ENCODE results near the gene SMCHD1. TPM values are rescaled to one million over a fixed set of nuclear protein-coding genes. Genes with fewer than 3 reads are reported as not detected.
"Not testable (repeated sequence)": the region's sequence is repeated elsewhere in the genome, so short reads cannot be mapped to it uniquely, and the experiment has no call there.

Gene SMCHD1
- total RNA-seq, 8 experiments from 2014 or later, result 44.4 to 238 (median 61.6) TPM

DNA sequence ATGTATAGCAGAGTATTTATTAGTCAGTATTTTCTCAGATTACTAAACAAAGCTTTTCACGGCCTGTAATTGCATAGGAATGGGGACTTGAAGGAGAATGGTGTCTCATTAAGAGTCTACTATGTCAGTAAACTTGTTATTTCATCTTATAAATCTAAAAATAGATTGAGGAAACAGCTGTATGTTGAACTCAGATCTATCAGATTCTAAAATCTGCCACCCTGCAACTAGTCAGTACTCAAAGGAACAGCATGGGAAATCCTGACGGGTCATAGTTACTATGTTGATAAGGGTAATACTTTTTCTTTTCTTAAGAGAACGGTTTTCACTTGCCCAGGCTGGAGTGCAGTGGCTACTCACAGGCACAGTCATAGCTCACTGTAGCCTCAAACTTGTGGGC is 121.1 kb downstream of the SMCHD1 start:
- H3K4me1 ChIP-seq (replicated peaks in 1 of 2), result no peaks in the 10 kb centered on the region
- WGBS, 10 experiments, result 50 to 100% (median 95%) methylated on average over 1 to 3 of the region's 3 CpGs; no CpG with 5 or more reads in 1 of the 10 experiments
- in situ Hi-C loops (cut with MboI; ENCODE audit: low pct_unique_long_range_greater_than_20kb in 2 of 9, low sequenced_read_pairs in 9 of 9, unreplicated experiment in 9 of 9), result no loop called here
- no peak overlapping the region for H3K4me3 ChIP-seq
- no peak overlapping the region for H3K27ac ChIP-seq
- no peak for ATAC-seq (replicated peaks in 6 of 8)

DNA sequence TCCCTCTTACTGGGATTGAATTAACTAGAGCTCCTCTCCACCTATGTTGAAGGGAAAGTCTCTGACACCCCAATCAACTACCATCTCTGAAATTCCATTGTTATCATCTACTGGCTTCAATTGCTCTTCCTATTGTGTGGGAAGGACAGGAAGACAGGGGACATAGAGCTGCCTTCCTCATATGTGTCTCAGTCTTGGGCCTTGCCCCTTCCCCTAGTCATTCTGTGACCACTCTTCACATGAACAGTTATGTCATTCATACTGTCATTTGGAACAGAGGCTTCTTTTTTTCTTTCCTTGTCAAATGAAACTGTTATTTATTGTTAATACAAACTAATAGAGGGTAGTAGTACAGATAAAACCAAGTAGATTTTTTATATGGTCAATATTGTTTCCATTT is 121.7 kb downstream of the SMCHD1 start:
- Histone ChIP-seq H3K4me3 (no peak overlapping the region), H3K4me1 (replicated peaks in 1 of 2) (no peaks in the 10 kb centered on the region), H3K27ac (no peak overlapping the region)
- no peak for ATAC-seq (replicated peaks in 6 of 8)
- in situ Hi-C loops (cut with MboI; ENCODE audit: low pct_unique_long_range_greater_than_20kb in 2 of 9, low sequenced_read_pairs in 9 of 9, unreplicated experiment in 9 of 9), result no loop called here

DNA sequence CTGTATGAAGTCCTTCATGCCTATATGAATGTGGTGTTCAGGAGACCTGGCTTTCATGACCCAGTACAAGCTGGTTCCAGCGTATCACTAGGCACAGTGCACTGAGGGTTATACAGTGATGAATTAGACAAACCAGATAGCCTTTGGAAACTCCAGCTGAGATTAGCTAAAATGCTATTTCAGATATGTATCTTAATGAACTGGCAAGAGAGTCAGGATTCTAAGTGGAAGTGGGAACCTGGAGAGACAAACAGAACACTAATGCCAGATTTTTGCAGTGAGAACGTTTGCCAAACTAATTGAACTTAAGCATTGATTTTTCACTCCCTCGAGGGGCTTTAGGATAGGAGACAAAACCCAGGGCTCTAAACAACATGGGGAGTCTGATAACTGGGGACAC is 125.2 kb downstream of the SMCHD1 start:
- in situ Hi-C loops (cut with MboI; ENCODE audit: low pct_unique_long_range_greater_than_20kb in 2 of 9, low sequenced_read_pairs in 9 of 9, unreplicated experiment in 9 of 9), result no loop called here

DNA sequence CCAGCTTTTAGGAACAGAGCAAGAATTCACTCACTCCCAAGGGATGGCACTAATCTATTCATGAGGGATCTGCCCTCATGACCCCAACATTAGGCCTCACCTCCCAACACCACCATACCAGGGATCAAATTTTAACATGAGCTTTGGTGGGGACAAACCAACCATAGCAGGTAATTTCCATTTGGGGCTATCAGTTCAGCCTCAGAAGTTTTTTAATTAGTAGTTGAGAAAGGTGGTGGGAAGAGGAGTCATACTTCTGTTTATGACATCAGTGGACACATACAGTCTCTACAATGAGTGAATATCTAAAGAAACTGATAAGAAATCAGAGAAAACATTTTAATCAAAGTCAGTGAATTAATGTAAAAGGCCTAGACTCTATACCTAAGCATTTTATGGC is 131.7 kb downstream of the SMCHD1 start:
- Histone ChIP-seq H3K4me1 (replicated peaks in 1 of 2) (no peaks in the 10 kb centered on the region), H3K4me3 (no peak overlapping the region), H3K27ac (no peak overlapping the region)
- ATAC-seq (replicated peaks in 6 of 8), result no peak
- in situ Hi-C loops (cut with MboI; ENCODE audit: low pct_unique_long_range_greater_than_20kb in 2 of 9, low sequenced_read_pairs in 9 of 9, unreplicated experiment in 9 of 9), result no loop called here

More for the DNA sequence above, 125.2 kb downstream of the SMCHD1 start:
- Histone ChIP-seq H3K27ac (no peak overlapping the region), H3K4me3 (no peak overlapping the region), H3K4me1 (replicated peaks in 1 of 2) (no peaks in the 10 kb centered on the region)
- 77 to 100% (median 93%) methylated on average over 1 to 3 of the region's 3 CpGs; no CpG with 5 or more reads in 4 of the 10 experiments for WGBS, 10 experiments
- ATAC-seq (replicated peaks in 6 of 8), result no peak

DNA sequence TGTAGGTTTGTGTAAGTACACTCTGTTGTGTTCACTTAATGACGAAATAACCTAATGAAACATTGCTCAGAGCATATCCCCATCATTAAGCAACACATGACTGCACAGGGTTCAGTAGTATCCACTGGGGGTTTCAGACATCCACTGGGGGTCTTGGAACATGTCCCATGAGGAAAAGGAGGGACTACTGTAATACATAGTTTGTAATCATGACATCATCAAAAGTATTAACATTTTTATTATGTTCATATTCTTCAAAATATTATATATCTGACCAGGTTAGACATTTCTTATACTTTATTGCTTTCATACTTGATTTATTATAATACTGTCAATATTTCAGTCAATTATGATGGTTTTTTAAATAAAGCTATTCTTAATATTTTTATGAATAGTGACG is 136.9 kb downstream of the SMCHD1 start:
- 80 to 100% (median 100%) methylated on average over 1 to 2 of the region's 2 CpGs; no CpG with 5 or more reads in 2 of the 10 experiments for WGBS, 10 experiments
- Histone ChIP-seq H3K4me1 (replicated peaks in 1 of 2) (no peaks in the 10 kb centered on the region), H3K4me3 (no peak overlapping the region), H3K27ac (no peak overlapping the region)
- ATAC-seq (replicated peaks in 6 of 8), result no peak
- in situ Hi-C loops (cut with MboI; ENCODE audit: low pct_unique_long_range_greater_than_20kb in 2 of 9, low sequenced_read_pairs in 9 of 9, unreplicated experiment in 9 of 9), result no loop called here

DNA sequence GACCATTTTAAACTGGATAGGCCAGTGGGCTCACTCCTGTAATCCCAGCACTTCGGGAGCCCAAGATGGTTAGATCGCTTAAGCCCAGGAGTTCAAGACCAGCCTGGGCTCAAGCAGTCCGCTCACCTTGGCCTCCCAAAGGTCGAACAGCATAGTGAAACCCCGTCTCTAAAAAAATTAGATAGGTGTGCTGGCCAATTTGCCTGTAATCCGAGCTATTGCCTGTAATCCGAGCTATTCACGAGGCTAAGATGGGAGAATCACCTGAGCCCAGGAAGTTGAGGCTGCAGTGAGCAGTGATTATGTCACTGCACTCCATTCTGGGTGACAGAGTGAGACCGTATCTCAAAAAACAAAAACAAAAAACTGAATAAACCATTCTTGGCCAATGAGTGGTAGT is 138.6 kb downstream of the SMCHD1 start:
- WGBS, 10 experiments, result 80 to 100% (median 94%) methylated on average over 3 to 9 of the region's 9 CpGs; no CpG with 5 or more reads in 2 of the 10 experiments
- H3K4me3 ChIP-seq, result no peak overlapping the region
- no peaks in the 10 kb centered on the region for H3K4me1 ChIP-seq (replicated peaks in 1 of 2)
- in situ Hi-C loops (cut with MboI; ENCODE audit: low pct_unique_long_range_greater_than_20kb in 2 of 9, low sequenced_read_pairs in 9 of 9, unreplicated experiment in 9 of 9), result no loop called here
- peak in 1 of 8 experiments; percentile 9 for ATAC-seq (replicated peaks in 6 of 8)
- H3K27ac ChIP-seq, result no peak overlapping the region

DNA sequence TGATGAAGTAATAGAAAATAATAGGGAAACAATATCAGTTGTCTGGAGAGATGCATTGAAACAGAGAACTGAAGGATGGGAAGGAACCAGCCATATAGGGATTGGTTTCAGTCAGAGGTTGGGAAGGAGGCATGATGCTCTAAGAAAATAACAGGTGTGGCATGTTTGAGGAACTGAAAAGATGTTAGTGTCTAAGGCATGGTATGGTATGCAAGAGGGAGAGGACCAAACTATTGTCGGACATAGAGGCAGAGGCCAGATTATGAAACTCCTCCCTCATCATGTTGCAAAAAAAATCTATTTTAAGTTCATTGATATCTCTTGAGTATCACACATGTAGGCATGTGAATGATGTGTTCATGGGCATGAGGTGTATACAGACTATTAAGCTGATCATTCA is 142.4 kb downstream of the SMCHD1 start:
- 90 to 100% (median 100%) methylated on average over 1 of the region's 1 CpG; no CpG with 5 or more reads in 2 of the 10 experiments for WGBS, 10 experiments
- Histone ChIP-seq H3K4me1 (replicated peaks in 1 of 2) (no peaks in the 10 kb centered on the region), H3K27ac (no peak overlapping the region), H3K4me3 (no peak overlapping the region)
- in situ Hi-C loops (cut with MboI; ENCODE audit: low pct_unique_long_range_greater_than_20kb in 2 of 9, low sequenced_read_pairs in 9 of 9, unreplicated experiment in 9 of 9), result no loop called here
- no peak for ATAC-seq (replicated peaks in 6 of 8)

DNA sequence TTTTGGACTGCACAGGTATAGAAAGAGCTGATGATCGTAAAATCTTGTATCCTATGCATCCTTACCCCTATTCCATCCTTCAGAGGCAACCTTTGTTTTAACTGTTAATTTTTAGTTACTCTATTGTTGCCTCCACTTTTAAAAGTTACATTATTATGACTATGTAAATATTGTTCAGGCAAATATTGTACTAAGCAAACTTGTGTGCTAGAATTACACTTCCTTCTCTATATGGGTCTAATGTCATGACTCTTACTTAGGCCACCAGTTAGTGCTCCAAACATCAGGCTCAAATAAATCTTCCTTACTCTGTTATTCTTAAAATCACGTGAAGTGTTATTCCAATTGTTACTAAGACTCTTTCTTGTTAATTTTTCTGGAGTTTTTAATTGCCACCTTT is 143.8 kb downstream of the SMCHD1 start:
- ATAC-seq (replicated peaks in 6 of 8), result no peak
- no peak overlapping the region for H3K27ac ChIP-seq
- in situ Hi-C loops (cut with MboI; ENCODE audit: low pct_unique_long_range_greater_than_20kb in 2 of 9, low sequenced_read_pairs in 9 of 9, unreplicated experiment in 9 of 9), result no loop called here
- H3K4me1 ChIP-seq (replicated peaks in 1 of 2), result no peaks in the 10 kb centered on the region
- no peak overlapping the region for H3K4me3 ChIP-seq
- WGBS, 10 experiments, result 46 to 100% (median 97%) methylated on average over 1 to 2 of the region's 2 CpGs

DNA sequence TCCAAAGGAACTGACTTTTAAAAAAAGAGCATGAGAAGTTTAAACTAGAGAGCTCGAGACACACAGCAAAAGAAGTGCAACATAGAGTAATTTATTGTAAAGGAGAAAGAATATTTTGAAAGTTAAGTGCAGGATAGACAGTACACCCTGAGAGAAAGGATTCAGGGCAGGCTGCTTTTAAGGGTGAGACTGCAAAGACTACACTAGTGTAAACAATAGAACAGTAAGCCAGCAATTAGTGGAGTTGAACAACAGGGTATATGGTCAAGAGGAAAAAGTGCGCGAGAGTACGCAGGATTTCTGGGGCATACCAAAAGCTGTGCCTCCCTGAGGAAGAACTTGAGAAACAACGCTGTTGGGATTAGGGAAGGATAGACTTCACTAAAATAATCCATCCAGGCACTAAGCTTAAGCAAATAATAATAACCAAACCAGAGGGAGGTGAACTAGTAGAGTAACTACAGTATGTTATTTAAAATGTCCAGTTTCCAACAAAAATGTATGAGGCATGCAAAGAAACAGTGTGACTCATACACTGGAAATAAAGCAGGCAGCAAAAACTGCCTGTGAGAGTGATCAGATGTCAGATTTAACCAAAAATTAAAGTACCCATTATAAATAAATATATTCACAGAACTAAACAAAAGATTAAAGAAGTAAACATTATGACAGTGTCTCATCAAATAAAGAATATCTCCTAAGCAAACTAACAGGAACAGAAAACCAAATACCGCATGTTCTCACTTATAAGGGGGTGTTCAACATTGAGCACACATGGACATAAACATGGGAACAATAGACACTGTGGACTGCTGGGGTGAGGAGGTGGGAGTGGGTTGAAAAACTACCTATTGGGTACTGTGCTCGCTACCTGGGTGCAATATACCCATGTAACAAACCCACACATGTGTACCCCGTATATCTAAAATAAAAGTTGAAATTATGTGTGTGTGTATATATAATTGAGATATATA is 150.7 kb downstream of the SMCHD1 start:
- peak in 1 of 8 experiments; percentile 25 for ATAC-seq (replicated peaks in 6 of 8)

DNA sequence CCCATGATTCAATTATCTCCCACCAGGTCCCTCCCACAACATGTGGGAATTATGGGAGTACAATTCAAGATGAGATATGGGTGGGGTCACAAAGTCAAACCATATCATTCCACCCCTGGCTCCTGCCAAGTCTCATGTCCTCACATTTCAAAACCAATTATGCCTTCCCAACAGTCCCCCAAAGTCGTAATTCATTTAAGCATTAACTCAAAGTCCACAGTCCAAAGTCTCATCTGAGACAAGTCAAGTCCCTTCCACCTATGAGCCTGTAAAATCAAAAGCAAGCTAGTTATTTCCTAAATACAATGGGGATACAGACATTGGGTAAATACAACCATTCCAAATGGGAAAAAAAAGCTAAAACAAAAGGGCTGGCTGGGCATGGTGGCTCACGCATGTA is 153.1 kb downstream of the SMCHD1 start:
- peak in 2 of 8 experiments; percentile 5 to 7 for ATAC-seq (replicated peaks in 6 of 8)
- 67 to 100% (median 100%) methylated on average over 1 to 2 of the region's 2 CpGs; no CpG with 5 or more reads in 2 of the 10 experiments for WGBS, 10 experiments
- in situ Hi-C loops (cut with MboI; ENCODE audit: low pct_unique_long_range_greater_than_20kb in 2 of 9, low sequenced_read_pairs in 9 of 9, unreplicated experiment in 9 of 9); H3K4me1 ChIP-seq (replicated peaks in 1 of 2); H3K27ac ChIP-seq; H3K4me3 ChIP-seq: not testable (repeated sequence)

More for the DNA sequence above, 150.7 kb downstream of the SMCHD1 start:
- Histone ChIP-seq H3K4me3 (no peak overlapping the region), H3K4me1 (replicated peaks in 1 of 2) (no peaks in the 10 kb centered on the region), H3K27ac (no peak overlapping the region)
- in situ Hi-C loops (cut with MboI; ENCODE audit: low pct_unique_long_range_greater_than_20kb in 2 of 9, low sequenced_read_pairs in 9 of 9, unreplicated experiment in 9 of 9), result no loop called here
- WGBS, 10 experiments, result 90 to 100% (median 97%) methylated on average over 1 to 8 of the region's 8 CpGs

DNA sequence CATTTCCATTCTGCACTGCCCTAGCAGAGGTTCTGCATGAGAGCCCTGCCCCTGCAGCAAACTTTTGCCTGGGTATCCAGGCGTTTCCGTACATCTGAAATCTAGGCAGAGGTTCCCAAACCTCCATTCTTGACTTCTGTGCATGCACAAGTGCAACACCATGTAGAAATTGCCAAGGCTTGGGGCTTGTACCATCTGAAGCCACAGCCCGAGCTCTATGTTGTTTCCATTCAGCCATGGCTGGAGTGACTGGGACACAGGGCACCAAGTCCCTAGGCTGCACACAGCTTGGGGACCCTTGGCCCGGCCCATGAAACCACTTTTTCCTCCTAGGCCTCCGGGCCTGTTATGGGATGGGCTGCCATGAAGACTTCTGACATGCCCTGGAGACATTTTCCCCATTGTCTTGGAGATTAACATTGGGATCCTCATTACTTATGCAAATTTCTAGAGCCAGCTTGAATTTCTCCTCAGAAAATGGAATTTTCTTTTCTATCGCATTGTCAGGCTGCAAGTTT is 154.2 kb downstream of the SMCHD1 start:
- H3K4me1 ChIP-seq (replicated peaks in 1 of 2); in situ Hi-C loops (cut with MboI; ENCODE audit: low pct_unique_long_range_greater_than_20kb in 2 of 9, low sequenced_read_pairs in 9 of 9, unreplicated experiment in 9 of 9); H3K4me3 ChIP-seq; H3K27ac ChIP-seq: not testable (repeated sequence)
- peak in 2 of 8 experiments; percentile 9 to 20 for ATAC-seq (replicated peaks in 6 of 8)
- WGBS, 10 experiments, result 17 to 100% (median 100%) methylated on average over 1 to 4 of the region's 6 CpGs

DNA sequence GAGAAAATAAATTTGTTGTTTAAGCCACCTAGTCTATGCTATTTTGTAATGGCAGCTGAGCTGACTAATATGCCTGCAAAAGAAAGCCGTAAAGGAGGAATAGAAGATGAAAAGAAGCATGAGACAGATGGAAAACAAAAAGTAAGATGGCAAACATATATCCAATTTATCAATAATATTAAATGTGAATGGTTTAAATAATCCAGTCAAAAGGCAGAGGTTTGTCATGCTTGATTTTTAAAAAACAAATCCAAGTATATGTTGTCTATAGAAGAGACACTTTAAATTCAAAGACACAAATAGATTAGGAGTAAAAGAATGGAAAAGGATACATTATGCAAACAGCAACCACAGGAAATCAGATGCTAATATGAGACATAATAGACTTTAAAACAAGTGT is 155.9 kb downstream of the SMCHD1 start:
- H3K27ac ChIP-seq, result no peak overlapping the region
- no peak overlapping the region for H3K4me3 ChIP-seq
- 86 to 100% (median 91%) methylated on average over 1 of the region's 1 CpG; no CpG with 5 or more reads in 3 of the 10 experiments for WGBS, 10 experiments
- no peaks in the 10 kb centered on the region for H3K4me1 ChIP-seq (replicated peaks in 1 of 2)
- no peak for ATAC-seq (replicated peaks in 6 of 8)
- in situ Hi-C loops (cut with MboI; ENCODE audit: low pct_unique_long_range_greater_than_20kb in 2 of 9, low sequenced_read_pairs in 9 of 9, unreplicated experiment in 9 of 9), result no loop called here

DNA sequence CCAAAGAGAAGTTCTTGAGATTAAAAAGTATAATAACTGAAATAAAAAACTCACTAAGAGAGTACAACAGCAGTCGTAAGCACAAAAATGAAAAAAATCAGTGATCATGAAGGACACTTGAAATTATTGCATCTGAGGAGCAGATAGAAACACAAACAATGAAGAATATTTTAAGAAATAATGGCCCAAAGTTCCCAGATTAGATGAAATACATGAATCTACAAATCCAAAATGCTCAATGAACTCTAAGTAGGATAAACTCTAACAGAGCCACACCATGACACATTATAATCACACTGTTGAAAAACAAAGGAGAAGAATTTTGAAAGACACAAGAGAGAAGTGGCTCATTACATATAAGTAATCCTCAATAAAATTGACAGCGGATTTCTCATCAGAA is 159.4 kb downstream of the SMCHD1 start:
- Histone ChIP-seq H3K27ac (no peak overlapping the region), H3K4me1 (replicated peaks in 1 of 2) (no peaks in the 10 kb centered on the region), H3K4me3 (no peak overlapping the region)
- in situ Hi-C loops (cut with MboI; ENCODE audit: low pct_unique_long_range_greater_than_20kb in 2 of 9, low sequenced_read_pairs in 9 of 9, unreplicated experiment in 9 of 9), result no loop called here
- no peak for ATAC-seq (replicated peaks in 6 of 8)
- WGBS, 10 experiments, result 49 to 100% (median 88%) methylated on average over 1 to 2 of the region's 2 CpGs

DNA sequence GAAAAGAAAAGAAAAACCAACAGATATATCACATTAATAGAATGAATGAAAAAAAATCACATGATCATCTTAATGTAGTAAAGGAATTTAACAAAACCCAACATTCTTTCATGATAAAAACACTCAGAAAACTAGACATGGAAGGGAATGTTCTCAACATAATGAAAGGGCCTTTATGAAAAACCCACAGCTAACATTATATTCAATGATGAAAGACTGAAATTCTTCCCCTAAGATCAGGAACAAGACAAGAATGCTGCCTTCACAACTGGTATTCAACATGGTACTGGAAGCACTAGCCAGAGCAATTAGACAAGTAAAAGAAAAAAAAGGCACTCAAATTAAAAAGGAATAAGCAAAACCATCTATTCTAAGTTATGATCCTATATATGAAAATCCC is 162.8 kb downstream of the SMCHD1 start:
- Histone ChIP-seq H3K4me3 (no peak overlapping the region), H3K27ac (no peak overlapping the region), H3K4me1 (replicated peaks in 1 of 2) (no peaks in the 10 kb centered on the region)
- ATAC-seq (replicated peaks in 6 of 8), result no peak
- in situ Hi-C loops (cut with MboI; ENCODE audit: low pct_unique_long_range_greater_than_20kb in 2 of 9, low sequenced_read_pairs in 9 of 9, unreplicated experiment in 9 of 9), result no loop called here
